HG02981 (cell line): ENCODE measurements around the gene SEC16A.

Source experiments
- ATAC-seq: cut with Tn5 transposase; IDR thresholded peaks from one replicate; pipeline ENCODE4 v1.9.1; 2021; ENCODE audit warnings: mild to moderate bottlenecking, moderate library complexity; ENCODE audit not compliant: unreplicated experiment

The SEC16A gene

GRCh38 chr9:136518623-136519022 lies 35.8 kb upstream of the SEC16A start:
- no peak for ATAC-seq

- ATAC-seq = no peak
These were observed 35.1 kb upstream of the SEC16A start for GRCh38 chr9:136517950-136518349.

- no peak for ATAC-seq
These were observed 34.3 kb upstream of the SEC16A start for GRCh38 chr9:136517012-136517743.

DNA sequence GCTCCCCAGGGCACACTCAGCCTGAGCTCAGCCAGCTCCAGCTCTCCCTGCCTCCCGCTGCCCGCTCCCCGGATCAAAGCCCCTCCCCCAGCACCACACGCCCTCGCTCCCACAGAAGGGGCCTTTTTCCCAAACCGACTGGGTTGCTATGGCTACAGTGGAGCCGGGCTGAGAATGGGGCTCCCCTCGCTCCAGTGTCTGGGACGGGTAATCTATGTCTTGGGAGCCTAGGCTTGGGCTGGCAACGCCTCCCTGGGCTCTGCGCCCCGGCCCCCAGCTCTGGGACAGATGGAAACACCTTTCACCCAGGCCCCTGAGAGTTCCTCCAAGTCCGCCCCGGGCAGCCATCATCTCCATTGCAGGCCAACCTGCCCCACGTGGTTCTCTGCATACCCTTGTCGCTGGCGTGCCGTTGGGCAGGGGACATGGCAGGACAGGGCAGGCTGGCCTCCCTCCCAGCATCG lies 33.4 kb upstream of the SEC16A start:
- ATAC-seq = no peak

GRCh38 chr9:136515276-136515675 lies 32.4 kb upstream of the SEC16A start:
- no peak for ATAC-seq

- no peak for ATAC-seq
These were observed 31.3 kb upstream of the SEC16A start for GRCh38 chr9:136514022-136514714.

- ATAC-seq = no peak
These were observed 30.4 kb upstream of the SEC16A start for GRCh38 chr9:136513191-136513590.

GRCh38 chr9:136512651-136513071 lies 29.8 kb upstream of the SEC16A start:
- no peak for ATAC-seq

GRCh38 chr9:136511670-136512592 lies 29.1 kb upstream of the SEC16A start:
- ATAC-seq = no peak

DNA sequence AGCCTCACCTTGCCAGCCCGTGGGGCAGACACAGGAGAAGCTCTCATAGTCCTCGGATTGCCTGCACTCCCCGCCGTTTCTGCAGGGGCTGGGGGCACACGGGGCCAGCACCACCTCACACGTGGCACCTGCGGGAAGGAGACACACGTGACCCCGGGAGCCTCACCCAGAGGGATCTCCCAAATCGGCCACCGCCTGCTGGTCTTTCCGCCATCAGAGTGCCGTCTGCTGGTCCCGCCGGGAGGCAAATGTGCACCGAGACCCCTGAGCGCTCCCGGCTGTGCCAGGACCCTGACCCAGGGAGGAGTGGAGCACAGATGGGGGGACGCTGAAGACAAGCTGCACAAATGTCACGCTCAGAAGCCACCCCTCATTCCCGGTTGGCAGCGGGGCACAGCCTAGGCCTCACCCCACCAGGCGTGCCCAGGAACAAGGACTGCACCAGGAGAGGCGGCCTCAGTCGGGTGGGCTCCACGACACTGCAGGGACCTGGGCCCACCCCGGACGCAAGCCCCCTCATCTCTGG lies 28.4 kb upstream of the SEC16A start:
- no peak for ATAC-seq

DNA sequence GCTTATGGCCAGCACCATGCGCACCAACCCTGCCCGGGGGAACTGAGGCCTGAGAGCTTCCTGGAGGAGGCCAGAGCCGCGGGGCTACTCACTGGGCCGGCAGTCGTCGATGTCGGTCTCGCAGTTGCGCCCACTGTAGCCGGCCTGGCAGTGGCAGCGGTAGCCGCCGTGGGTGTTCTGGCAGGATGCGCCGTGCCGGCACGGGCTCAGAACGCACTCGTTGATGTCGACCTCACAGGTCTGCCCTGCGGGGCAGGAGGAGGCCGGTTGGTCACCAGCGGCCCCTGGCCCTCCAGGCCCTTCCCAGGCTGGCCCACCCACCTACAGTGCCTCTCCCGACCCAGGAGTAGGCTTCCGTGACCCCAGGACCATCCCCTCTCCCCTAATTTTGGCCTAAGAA lies 27.7 kb upstream of the SEC16A start:
- ATAC-seq = no peak

- no peak for ATAC-seq
These were observed 26.7 kb upstream of the SEC16A start for GRCh38 chr9:136509549-136509948.

DNA sequence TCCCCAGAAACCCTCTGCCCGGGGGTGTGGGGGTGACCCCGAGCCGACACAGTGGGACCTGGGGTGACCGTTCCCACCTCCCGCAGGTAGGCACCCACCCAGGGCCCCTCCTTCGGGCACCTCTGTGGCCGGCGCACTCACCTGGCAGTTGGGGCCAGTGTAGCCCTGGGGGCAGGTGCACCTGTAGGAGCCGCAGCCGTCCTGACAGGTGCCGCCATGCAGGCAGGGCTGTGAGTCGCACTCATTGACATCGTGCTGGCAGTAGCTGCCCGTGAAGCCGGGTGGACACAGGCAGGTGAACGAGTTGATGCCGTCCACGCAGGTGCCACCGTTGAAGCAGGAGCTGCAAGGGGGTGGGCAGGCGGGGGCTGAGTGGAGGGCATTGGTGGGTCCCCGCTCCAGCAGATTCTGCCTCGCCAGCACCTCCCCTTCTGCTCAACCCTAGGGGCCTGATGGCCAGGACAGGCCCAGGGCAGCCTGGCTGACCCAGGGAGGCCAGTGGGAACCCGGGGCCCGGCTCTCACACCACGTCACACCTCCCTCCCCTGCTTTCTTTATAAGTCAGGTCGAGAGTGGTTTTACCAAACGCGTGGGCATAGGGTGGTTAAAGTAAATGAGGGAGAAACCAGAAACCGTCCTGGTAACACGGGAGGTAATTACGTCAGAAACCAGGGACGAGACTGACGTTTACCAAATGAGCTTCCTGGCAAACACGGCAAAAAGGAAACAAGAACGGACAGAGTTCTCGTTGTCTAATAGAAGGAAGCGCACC lies 26.1 kb upstream of the SEC16A start:
- ATAC-seq = no peak

DNA sequence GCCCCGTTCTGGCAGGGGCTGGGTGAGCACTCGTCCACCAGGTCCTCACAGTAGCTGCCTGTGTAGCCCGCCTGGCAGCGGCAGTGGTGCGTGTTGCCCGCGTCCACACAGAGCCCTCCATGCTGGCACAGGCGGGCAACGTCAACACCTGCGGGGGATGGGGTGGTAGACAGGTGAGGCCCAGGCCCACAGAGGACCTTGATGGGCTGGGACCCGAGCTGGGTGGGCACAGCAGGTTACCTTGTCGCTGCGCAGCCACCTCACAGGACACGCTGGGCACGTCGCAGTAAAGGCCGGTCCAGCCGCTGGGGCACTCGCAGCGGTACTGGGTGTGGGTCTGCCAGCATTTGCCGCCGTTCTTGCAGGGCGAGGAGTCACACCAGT lies 25.1 kb upstream of the SEC16A start:
- no peak for ATAC-seq

GRCh38 chr9:136507221-136507991 lies 24.6 kb upstream of the SEC16A start:
- no peak for ATAC-seq

- ATAC-seq = no peak
These were observed 23.6 kb upstream of the SEC16A start for GRCh38 chr9:136506425-136506824.

- no peak for ATAC-seq
These were observed 22.9 kb upstream of the SEC16A start for GRCh38 chr9:136505406-136506403.
